GM10248 (cell line): ENCODE results near the gene PLAC9.

Experiments used
- CTCF ChIA-PET: fragments of 300-600 bp; sonication (Branson Sonifier 250); formaldehyde crosslinking; extraction: SDS; loops from one replicate; lab custom pipeline; 2021; ENCODE audit warnings: antibody characterized with exemption; lab: Yijun Ruan, JAX
- POLR2A ChIA-PET: fragments of 350-650 bp; sonication (Branson Sonifier 250); formaldehyde crosslinking; extraction: SDS; loops from one replicate; lab custom pipeline; 2020; ENCODE audit warnings: antibody characterized with exemption; lab: Yijun Ruan, JAX
- DNase-seq: peaks from one replicate; pipeline ENCODE4 v3.0.0; 2012; ENCODE audit errors: extremely low spot score
- TF ChIP-seq, protein P1 (sequence below): IDR thresholded peaks from 2 replicates; pipeline ENCODE4 v1.5.1; 2012; ENCODE audit warnings: mild to moderate bottlenecking, low read depth; ENCODE audit errors: extremely low read depth, missing control alignments, control extremely low read depth

Gene PLAC9

DNA sequence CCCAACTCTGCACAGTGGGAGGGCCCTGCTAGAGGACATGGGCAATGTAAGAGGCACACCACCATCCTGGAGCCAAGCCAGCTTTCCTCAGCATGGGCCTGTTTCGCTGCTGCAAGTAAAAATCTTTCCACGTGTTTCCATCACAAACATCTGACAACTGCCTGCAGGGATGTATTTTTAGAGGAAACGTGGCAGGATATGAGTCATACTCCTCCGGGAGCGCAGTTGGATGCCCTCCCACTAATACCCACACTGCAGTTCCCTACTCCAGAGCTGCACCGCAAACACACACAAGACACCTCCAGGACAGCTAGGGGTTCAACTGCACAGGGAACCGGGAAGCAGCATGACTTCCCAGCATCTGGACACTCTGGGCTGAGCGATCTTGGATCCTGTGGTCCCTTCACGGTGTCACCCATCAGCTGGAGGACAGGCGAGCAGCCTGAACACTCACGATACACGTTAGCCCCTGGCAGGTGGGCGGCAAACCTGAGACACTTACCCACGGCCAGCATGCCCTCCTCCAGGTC lies 26.1 kb downstream of the PLAC9 start:
- TF ChIP-seq, protein P1, sequence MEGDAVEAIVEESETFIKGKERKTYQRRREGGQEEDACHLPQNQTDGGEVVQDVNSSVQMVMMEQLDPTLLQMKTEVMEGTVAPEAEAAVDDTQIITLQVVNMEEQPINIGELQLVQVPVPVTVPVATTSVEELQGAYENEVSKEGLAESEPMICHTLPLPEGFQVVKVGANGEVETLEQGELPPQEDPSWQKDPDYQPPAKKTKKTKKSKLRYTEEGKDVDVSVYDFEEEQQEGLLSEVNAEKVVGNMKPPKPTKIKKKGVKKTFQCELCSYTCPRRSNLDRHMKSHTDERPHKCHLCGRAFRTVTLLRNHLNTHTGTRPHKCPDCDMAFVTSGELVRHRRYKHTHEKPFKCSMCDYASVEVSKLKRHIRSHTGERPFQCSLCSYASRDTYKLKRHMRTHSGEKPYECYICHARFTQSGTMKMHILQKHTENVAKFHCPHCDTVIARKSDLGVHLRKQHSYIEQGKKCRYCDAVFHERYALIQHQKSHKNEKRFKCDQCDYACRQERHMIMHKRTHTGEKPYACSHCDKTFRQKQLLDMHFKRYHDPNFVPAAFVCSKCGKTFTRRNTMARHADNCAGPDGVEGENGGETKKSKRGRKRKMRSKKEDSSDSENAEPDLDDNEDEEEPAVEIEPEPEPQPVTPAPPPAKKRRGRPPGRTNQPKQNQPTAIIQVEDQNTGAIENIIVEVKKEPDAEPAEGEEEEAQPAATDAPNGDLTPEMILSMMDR, result no peak
- POLR2A ChIA-PET, result no interaction called here
- CTCF ChIA-PET, result no interaction called here
- no peak for DNase-seq

DNA sequence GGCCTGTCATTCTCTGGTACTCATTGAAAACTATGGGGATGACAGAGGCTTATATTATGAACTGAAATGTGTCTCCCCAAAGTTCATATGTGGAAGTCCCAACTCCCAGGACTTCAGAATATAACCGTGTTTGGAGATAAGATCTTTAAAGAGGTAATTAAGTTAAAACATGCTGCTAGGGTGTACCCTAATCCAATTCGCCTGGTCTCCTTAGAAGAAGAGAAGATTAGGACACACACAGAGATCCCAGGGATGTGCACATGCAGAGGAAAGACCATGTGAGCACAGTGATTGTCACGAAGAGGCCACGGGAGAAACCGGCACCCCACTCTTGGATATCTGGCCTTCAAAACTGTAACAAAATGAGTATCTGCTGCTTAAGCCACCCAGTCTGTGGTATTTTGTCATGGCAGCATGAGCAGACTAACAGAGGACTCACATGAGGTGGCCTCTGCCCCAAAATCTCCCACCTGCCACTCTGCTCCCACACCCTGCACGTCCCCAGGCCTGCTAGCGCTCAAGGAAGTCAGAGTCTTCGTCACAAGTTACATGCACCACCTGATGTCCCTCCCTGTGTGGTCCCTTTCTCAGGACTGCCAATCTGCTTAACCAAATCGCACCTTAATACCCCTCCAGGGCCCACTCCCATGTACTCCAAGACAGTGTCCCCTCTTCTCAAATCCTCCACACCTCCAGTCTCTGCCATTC lies 26.8 kb downstream of the PLAC9 start:
- TF ChIP-seq, protein P1, result no peak
- DNase-seq, result no peak
- ChIA-PET POLR2A (no interaction called here), CTCF (interaction anchor here (1.2 to 2.1 kb wide), 3 partner anchors 9 to 63 kb away, joined by 4 to 10 read pairs (median 6); no protein-coding TSS in a partner anchor)

DNA sequence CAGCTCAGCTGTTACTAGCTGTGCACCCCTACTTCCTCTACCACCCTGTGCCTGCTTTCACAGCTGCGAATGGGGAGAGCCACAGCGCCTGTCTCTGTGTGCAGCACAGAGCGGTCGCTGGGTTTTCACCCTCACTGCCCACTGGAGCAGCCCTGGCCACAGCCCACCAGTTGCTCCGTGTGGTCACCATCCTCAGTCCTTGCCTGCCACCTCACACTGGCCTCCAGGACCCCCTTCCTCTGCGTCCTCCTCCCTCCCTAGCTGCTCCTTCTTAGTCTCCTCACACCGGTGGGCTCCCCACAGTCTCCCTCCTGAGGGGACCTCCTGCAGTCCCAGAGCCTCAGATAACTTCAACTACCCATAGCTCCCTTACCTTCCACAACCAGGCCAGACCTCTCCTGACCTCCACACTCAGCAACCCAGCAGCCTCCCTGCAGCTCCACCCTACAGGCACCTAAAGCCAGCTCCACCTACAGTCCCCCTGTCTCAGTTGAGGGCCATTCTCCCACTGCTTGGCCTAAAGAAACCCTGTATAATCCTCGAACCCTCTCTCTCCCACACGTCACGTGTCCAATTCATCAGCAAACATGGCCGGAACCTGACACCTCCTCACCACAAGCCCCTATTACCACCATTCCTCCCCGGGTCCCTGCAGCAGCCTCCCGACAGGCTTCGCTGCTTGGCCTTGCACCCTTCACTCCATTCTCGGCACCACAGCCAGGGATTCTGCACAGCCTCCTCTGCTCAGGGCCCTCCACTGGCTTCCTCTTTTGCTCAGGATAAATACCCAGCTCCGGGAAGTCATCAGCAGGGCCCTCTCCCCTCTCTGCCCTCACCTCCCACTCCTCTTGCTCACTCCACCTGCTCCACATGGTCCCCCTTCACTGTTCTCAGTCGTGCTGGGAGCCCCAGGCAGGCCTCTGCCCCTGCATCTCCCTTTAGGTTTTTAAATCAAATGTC lies 28.1 kb downstream of the PLAC9 start:
- POLR2A ChIA-PET, result no interaction called here
- CTCF ChIA-PET, result interaction anchor here (1.2 to 2.1 kb wide), 4 partner anchors 10 to 61 kb away, joined by 3 to 10 read pairs (median 5); no protein-coding TSS in a partner anchor
- DNase-seq, result no peak
- TF ChIP-seq, protein P1, result no peak

DNA sequence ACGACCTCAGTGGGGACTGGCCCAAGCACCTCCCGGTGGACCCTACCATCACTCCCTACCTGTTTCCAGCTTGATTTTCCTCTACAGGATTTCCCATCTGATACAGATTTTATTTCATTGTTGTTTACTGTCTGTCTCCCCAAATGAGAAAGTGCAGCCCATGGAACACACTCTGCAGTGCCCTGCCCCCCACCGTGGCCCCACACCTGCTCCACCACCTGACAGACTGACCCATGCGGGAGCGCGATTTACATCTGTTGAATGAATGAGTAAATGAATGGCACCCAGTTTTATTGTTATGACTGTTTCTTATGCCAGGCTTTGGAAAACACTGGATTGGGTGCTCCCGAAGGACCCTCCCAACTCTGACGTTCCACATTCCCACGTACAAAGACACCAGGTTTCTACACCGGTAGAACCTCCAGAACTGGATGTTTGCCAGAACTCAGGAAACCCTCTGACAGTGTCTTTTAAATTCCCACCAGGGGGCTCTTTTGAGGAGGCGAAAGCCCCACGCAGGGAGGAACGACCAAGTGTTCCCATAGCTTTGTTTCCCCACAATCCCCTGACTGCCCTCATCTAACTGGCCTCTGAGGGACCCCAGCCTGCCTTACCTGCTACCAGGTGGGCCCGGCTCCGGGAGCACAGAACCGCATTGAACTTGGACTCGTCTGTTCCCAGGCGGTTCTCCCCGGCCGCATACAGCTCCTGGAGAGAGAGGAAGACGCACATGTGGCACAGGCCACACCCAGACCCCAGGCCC lies 29.0 kb downstream of the PLAC9 start:
- TF ChIP-seq, protein P1, result no peak
- no peak for DNase-seq
- POLR2A ChIA-PET, result no interaction called here
- CTCF ChIA-PET, result interaction anchor here (1.0 to 2.1 kb wide), 5 partner anchors 8 to 18 kb away, joined by 3 to 10 read pairs (median 6); no protein-coding TSS in a partner anchor

DNA sequence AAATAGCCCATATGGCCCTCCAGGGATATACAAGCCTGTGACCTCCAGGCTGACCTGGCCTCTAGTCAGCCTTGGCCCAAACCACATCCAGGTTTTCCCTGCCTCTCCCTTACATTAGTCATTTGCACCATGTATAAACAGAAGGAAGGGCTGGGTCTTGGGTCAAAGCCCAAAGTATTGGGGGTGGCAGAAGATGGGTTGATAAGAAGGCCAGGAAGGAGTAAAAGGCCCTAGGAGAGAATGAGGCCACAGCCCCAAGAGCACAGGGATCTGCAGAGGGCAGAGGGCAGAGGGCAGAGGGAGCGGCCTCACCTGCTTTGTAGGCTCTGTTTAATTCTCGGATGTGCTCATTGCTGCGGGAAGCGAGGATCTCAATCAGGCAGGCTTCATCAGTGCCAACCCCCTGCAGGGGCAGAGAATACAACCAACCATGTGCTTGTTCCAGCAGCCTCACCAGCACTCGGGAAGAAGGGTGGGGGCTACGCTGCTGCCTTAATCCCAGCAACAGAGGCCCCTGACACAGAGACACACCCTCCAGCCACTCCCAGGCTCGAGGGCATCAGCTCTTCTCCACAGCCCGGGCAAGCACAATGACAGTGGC lies 31.3 kb downstream of the PLAC9 start:
- CTCF ChIA-PET, result interaction anchor here (1.3 kb wide), 1 partner anchor 20 kb away, joined by 4 read pairs; no protein-coding TSS in a partner anchor
- DNase-seq, result no peak
- POLR2A ChIA-PET, result no interaction called here
- TF ChIP-seq, protein P1, result no peak
